ENCODE results near the gene RSF1.

DNA sequence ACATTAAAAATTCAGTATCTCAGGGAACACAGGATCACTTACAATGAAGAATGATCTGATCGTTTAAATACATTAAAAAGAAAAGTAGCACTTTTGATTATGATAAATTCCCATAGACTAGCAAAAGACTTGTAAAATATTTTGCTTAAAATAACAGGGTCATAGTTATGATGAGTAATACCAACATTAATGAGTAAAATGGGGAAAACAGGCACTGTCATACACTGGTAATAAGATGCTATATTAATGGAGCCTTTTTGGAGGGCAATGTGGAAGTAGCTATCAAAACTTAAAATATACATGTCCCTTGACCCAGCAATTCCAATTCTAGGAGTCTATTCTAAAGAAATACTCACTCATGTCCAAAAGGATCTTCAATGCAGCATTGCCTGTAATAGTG lies 121.1 kb downstream of the RSF1 start:
- TF ChIP-seq CTCF (IDR thresholded peaks at IDR 0.05) (no peak), POLR2A (IDR thresholded peaks at IDR 0.05) (no peak)

All from uterus (tissue), 2 donors.